OCI-LY7 (cell line): ENCODE results near the gene WNT7B. TPM values are rescaled to one million over a fixed set of nuclear protein-coding genes. Genes with fewer than 3 reads are reported as not detected.

ENCODE experiments used
- BruUV-seq: library from RNA; stranded (reverse); fragments of 400-500 nt; replicated peaks from 2 replicates; lab custom pipeline; 2021; lab: Mats Ljungman, UMichigan
- CTCF ChIA-PET: fragments of 300-600 bp; sonication (Branson Sonifier 250); formaldehyde crosslinking; loops from one replicate; lab custom pipeline; 2022; ENCODE audit warnings: antibody characterized with exemption; ENCODE audit not compliant: unreplicated experiment; lab: Charles Lee
- POLR2A ChIA-PET: fragments of 300-600 bp; sonication (Branson Sonifier 250); formaldehyde crosslinking; loops from one replicate; lab custom pipeline; 2022; ENCODE audit warnings: antibody characterized with exemption; lab: Charles Lee
- DNase-seq: peaks from one replicate; pipeline ENCODE4 v3.0.0-alpha.2; 2015; ENCODE audit warnings: low spot score
- H2AFZ ChIP-seq: fragments of 200-600 bp; sonication (generic), shearing (Covaris generic); 2 replicates; pipeline ENCODE4 v1.6.1; 2014; ENCODE audit warnings: mild to moderate bottlenecking, antibody characterized with exemption, low read length, moderate library complexity
- H3K27ac ChIP-seq: fragments of 200-600 bp; sonication (generic); 2 replicates; pipeline ENCODE4 v1.5.1; 2014; ENCODE audit warnings: mixed run types, low read depth, mild to moderate bottlenecking, moderate library complexity, low read length, inconsistent platforms; ENCODE audit not compliant: poor library complexity, severe bottlenecking
- H3K36me3 ChIP-seq: fragments of 200-600 bp; sonication (generic); 2 replicates; pipeline ENCODE4 v1.6.1; 2014; ENCODE audit warnings: mild to moderate bottlenecking, antibody characterized with exemption, low read length, moderate library complexity, mixed read lengths; ENCODE audit not compliant: insufficient read depth
- H3K4me1 ChIP-seq: fragments of 200-600 bp; sonication (generic); 2 replicates; pipeline ENCODE4 v1.5.1; 2014; ENCODE audit warnings: mild to moderate bottlenecking, low read length; ENCODE audit not compliant: insufficient read depth, poor library complexity, severe bottlenecking
- H3K4me2 ChIP-seq: fragments of 200-600 bp; sonication (generic); 2 replicates; pipeline ENCODE4 v1.6.1; 2014; ENCODE audit warnings: mild to moderate bottlenecking, low read length
- H3K4me3 ChIP-seq: fragments of 200-600 bp; sonication (generic); 2 replicates; pipeline ENCODE4 v1.5.1; 2014; ENCODE audit warnings: mild to moderate bottlenecking, low read depth, low read length; ENCODE audit not compliant: poor library complexity, severe bottlenecking
- H3K79me2 ChIP-seq: fragments of 200-600 bp; sonication (generic); 2 replicates; pipeline ENCODE4 v1.6.1; 2016; ENCODE audit warnings: low read depth, mild to moderate bottlenecking, low read length, moderate library complexity, mixed read lengths; ENCODE audit not compliant: insufficient read depth
- H3K9me2 ChIP-seq: fragments of 200-600 bp; sonication (generic); 2 replicates; pipeline ENCODE4 v1.6.1; 2016; ENCODE audit warnings: mild to moderate bottlenecking, low read length, mixed read lengths; ENCODE audit not compliant: insufficient read depth
- H3K9me3 ChIP-seq: fragments of 200-600 bp; sonication (generic); 2 replicates; pipeline ENCODE4 v1.6.1; 2014; ENCODE audit warnings: mild to moderate bottlenecking, mixed run types, low read length, mixed read lengths
- H4K20me1 ChIP-seq: fragments of 200-600 bp; sonication (generic); 2 replicates; pipeline ENCODE4 v1.6.1; 2014; ENCODE audit warnings: mild to moderate bottlenecking, antibody characterized with exemption, low read length, moderate library complexity, mixed read lengths; ENCODE audit not compliant: insufficient read depth
- CTCF ChIP-seq: fragments of 200-600 bp; sonication (generic); conservative IDR thresholded peaks from 2 replicates; pipeline ENCODE4 v1.5.1; 2014; ENCODE audit warnings: mild to moderate bottlenecking, antibody characterized with exemption, low read length, moderate library complexity, mixed read lengths
- EZH2phosphoT487 ChIP-seq: fragments of 200-600 bp; sonication (generic); IDR thresholded peaks from 2 replicates; pipeline ENCODE4 v1.6.1; 2018; ENCODE audit warnings: low read depth, borderline replicate concordance, mild to moderate bottlenecking, mixed run types, antibody characterized with exemption, low read length, moderate library complexity, mixed read lengths
- intact Hi-C: fragments of 100-400 bp; cut with micrococcal nuclease; formaldehyde crosslinking; loops from one replicate; pipeline ENCODE4 v1.10.0; 2022; ENCODE audit not compliant: unreplicated experiment
- total RNA-seq, 2 experiments: library from RNA; depleted of rRNA in 1 of 2; stranded (reverse); fragments of >200 nt in 1 of 2; shearing (Covaris generic) in 1 of 2; gene quantifications; 2 replicates each; pipeline ENCODE4 v1.2.3, GENCODE V29; 2014 to 2022

The WNT7B gene
- total RNA-seq, 2 experiments from 2014 or later: not detected

- no peaks in the 10 kb centered on the region for H3K9me3 ChIP-seq
These were observed 23.4 kb upstream of the WNT7B start for GRCh38 chr22:46000081-46001027.

GRCh38 chr22:45999379-45999971, 22.5 kb upstream of the WNT7B start:
- intact Hi-C loops: loop anchor here (10.0 kb wide), 1 partner anchor 315 kb away; no protein-coding TSS in a partner anchor
- Histone ChIP-seq H3K36me3 (no peaks in the 10 kb centered on the region), H3K4me1 (peaks cover 43% of the 10 kb centered on the region), H3K9me3 (no peaks in the 10 kb centered on the region), H4K20me1 (no peaks in the 10 kb centered on the region), H3K79me2 (no peaks in the 10 kb centered on the region), H3K4me2 (peak overlapping the region; percentile 39), H3K4me3 (no peak overlapping the region), H2AFZ (no peak overlapping the region), H3K27ac (peak overlapping the region; percentile 21), H3K9me2 (no peaks in the 10 kb centered on the region)
- ChIA-PET CTCF (no interaction called here), POLR2A (interaction anchor here (0.7 kb wide), 1 partner anchor 58 kb away, joined by 3 read pairs; no protein-coding TSS in a partner anchor)
- no TSS peak for BruUV-seq
- DNase-seq: peak; percentile 45
- no peak for TF ChIP-seq CTCF
- no peak for TF ChIP-seq EZH2phosphoT487

More at GRCh38 chr22:46000081-46001027, 23.4 kb upstream of the WNT7B start:
- Histone ChIP-seq H3K27ac (no peak overlapping the region), H3K4me1 (peaks cover 43% of the 10 kb centered on the region), H3K4me3 (no peak overlapping the region), H2AFZ (no peak overlapping the region), H3K4me2 (peak overlapping the region; percentile 39; the same call in 1 of the 2 replicates), H3K36me3 (no peaks in the 10 kb centered on the region), H3K79me2 (no peaks in the 10 kb centered on the region), H3K9me2 (no peaks in the 10 kb centered on the region), H4K20me1 (no peaks in the 10 kb centered on the region)
- ChIA-PET CTCF (no interaction called here), POLR2A (no interaction called here)
- no peak for DNase-seq
- intact Hi-C loops: no loop called here
- BruUV-seq: no TSS peak
- TF ChIP-seq EZH2phosphoT487: no peak
- TF ChIP-seq CTCF: no peak
